ENCODE data around the gene MSI2. TPM values are rescaled to one million over a fixed set of nuclear protein-coding genes. Genes with fewer than 3 reads are reported as not detected.

Gene MSI2
- total RNA-seq, 4 donors from 2014 or later, result 19.7 to 35.8 (median 22.4) TPM

DNA sequence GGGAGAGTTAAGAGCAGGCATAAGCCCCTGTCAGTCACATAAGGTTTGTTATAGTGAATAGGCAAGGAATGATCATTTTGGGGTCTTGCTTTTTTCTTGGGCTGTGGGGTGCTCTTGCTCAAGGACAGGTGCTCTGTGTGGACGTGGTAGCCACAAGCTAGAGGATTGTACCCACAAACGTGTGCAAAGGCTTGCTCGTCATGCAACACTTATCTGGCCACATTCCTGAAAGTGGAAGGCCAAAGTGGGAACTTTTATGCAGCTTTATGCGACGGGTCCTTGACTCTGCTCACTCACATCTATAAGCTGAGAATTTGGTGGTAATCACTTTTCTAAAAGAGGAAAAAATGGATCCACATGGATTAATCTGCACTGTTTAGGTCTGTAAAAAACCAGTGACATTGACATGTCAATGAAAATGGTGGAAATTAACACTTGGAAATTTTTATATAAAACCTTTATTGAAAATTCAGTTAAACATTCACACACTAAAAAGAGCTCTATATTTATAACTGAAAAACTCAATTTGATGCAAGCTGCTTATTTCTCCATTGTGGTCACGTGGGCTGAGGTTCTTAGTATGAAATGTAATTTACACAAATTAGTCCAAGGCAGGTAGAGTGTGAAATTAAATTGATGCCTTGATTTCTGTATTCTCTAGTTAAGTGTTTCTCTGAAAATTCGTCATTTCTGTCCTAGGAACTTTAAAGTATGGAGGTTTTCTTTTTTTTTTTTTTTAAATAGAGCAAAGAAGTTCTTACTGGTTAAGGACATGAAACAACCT, 162.3 kb downstream of the MSI2 start:
- Histone ChIP-seq H3K4me1 (no peaks in the 10 kb centered on the region), H3K27me3 (no peaks in the 10 kb centered on the region), H3K4me3 (no peak overlapping the region), H3K36me3 (no peaks in the 10 kb centered on the region), H3K9me3 (no peaks in the 10 kb centered on the region), H3K27ac (no peak overlapping the region)
- no peak for TF ChIP-seq EP300 (IDR thresholded peaks at IDR 0.05)
- no peak for TF ChIP-seq POLR2AphosphoS5 (IDR thresholded peaks at IDR 0.05)
- DNase-seq (ENCODE audit: low spot score in 2 of 2), result no peak
- 78% methylated on average over 7 of the region's 7 CpGs for WGBS

DNA sequence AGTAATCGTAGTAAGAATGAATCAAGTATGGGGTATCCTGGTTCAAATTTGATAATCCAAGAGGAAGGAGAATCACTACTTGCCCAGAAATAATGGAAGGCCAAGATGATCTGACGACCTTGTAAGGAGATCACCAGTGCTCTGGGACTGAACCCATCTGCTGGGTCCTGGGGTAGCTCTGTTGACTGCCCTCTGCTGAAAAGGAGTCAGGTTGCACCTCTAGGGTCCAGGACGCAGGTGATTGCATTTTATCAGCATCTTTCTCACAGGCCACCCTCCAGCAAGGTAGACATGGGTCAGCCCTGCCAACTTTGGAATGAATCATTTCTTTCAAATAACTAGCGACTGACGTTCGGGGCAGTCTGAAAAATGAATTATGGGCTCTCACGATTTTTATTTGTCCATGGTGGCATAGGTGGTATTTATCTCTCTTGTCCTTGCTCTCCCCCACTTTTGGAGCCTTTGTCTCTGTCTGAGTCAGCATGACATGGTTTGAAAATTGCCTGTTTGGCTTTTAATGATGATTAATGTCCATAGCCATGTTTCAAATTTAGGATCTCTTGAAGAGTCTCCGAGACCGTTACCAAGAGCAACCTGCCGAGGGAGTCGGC, 163.7 kb downstream of the MSI2 start:
- TF ChIP-seq EP300 (IDR thresholded peaks at IDR 0.05) (no peak), POLR2A (IDR thresholded peaks at IDR 0.05) (no peak), POLR2AphosphoS5 (IDR thresholded peaks at IDR 0.05) (no peak)
- TF ChIP-seq, protein P1, sequence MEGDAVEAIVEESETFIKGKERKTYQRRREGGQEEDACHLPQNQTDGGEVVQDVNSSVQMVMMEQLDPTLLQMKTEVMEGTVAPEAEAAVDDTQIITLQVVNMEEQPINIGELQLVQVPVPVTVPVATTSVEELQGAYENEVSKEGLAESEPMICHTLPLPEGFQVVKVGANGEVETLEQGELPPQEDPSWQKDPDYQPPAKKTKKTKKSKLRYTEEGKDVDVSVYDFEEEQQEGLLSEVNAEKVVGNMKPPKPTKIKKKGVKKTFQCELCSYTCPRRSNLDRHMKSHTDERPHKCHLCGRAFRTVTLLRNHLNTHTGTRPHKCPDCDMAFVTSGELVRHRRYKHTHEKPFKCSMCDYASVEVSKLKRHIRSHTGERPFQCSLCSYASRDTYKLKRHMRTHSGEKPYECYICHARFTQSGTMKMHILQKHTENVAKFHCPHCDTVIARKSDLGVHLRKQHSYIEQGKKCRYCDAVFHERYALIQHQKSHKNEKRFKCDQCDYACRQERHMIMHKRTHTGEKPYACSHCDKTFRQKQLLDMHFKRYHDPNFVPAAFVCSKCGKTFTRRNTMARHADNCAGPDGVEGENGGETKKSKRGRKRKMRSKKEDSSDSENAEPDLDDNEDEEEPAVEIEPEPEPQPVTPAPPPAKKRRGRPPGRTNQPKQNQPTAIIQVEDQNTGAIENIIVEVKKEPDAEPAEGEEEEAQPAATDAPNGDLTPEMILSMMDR (IDR thresholded peaks at IDR 0.05), result no peak
- Histone ChIP-seq H3K4me3 (no peak overlapping the region), H3K27me3 (no peaks in the 10 kb centered on the region), H3K4me1 (no peaks in the 10 kb centered on the region), H3K27ac (no peak overlapping the region), H3K9me3 (no peaks in the 10 kb centered on the region), H3K36me3 (no peaks in the 10 kb centered on the region)
- 87% methylated on average over 11 of the region's 11 CpGs for WGBS
- DNase-seq (ENCODE audit: low spot score in 2 of 2), result no peak

DNA sequence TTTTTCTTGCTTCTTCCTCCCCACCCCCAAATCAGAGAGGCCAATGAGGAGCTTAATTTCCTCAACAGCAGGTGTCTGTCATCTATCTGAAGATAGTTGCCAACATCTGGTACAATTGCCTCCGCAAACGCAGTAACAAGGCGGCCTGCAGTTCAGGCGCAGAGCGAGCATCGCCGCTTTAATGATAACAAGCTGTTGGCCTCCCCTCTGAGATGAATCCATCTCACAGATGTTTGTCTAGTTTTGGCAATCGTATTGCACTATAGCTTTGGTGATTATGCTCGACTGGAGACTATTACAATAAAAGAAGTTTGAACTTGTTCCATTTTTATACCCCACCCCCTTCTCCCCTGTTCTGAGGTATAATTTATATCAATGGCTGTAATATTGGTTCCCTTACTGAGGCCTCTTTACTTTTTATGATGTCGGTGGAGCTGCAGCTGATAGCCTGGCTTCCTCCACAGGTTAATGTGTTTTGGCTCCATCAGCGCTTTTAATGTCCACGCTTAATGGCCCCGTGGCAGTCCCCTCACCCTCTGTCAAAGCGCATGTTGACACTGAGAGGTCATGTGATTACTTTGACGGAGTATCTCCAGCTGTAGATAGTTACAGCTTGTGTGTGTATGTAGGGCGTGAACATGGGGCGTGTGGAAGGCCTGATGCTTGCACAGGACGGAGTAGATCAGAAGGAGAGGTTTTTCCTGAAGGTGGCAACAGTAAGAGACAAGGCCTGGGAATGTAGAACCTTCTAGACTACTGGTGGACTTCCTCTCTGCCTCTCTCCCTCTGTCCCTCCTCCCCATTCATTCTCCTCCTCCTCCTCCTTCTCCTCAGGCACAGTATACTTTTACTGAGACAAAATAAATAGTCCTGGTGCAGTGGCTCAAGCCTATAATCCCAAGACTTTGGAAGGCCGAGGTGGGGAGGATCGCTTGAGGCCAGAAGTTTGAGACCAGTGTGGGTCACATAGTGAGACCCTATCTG, 164.7 kb downstream of the MSI2 start:
- WGBS, result 77% methylated on average over 20 of the region's 20 CpGs
- Histone ChIP-seq H3K4me3 (no peak overlapping the region), H3K9me3 (no peaks in the 10 kb centered on the region), H3K27ac (no peak overlapping the region), H3K36me3 (no peaks in the 10 kb centered on the region), H3K27me3 (no peaks in the 10 kb centered on the region), H3K4me1 (no peaks in the 10 kb centered on the region)
- TF ChIP-seq EP300 (IDR thresholded peaks at IDR 0.05) (no peak), POLR2A (IDR thresholded peaks at IDR 0.05) (no peak), POLR2AphosphoS5 (IDR thresholded peaks at IDR 0.05) (no peak)
- TF ChIP-seq, protein P1 (IDR thresholded peaks at IDR 0.05), result no peak
- DNase-seq (ENCODE audit: low spot score in 2 of 2), result no peak

DNA sequence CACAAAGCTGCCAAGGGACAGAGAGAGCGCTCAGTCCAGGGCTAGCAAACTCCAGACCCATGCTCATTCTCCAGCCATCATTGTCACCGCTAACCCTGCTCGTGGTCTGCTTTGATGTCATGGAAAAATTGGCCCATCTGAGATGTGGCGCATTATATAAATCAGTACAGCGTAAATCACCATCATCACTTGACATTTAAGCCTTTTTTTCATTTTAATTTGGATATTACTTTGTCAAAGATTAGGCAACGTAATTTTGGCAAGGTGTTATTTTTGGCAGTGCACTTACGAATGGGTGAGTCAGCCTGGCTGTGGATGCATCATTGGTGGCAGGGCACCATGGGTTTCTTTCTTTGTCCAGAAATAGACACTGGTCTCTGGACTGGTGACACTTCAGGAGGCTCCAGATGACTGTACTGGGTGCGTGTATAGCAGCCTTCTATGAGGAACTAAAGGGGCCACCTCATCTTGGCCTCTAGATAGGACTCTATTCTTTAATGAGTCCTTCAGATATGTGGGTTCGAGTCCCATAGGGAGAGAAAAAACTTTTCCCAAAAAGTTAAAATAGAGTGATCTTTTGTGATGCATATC, 166.3 kb downstream of the MSI2 start:
- Histone ChIP-seq H3K4me1 (no peaks in the 10 kb centered on the region), H3K4me3 (no peak overlapping the region), H3K9me3 (no peaks in the 10 kb centered on the region), H3K27me3 (no peaks in the 10 kb centered on the region), H3K27ac (no peak overlapping the region), H3K36me3 (no peaks in the 10 kb centered on the region)
- no peak for DNase-seq (ENCODE audit: low spot score in 2 of 2)
- 63% methylated on average over 9 of the region's 9 CpGs for WGBS
- no peak for TF ChIP-seq POLR2A (IDR thresholded peaks at IDR 0.05)
- TF ChIP-seq POLR2AphosphoS5 (IDR thresholded peaks at IDR 0.05), result no peak
- TF ChIP-seq, protein P1 (IDR thresholded peaks at IDR 0.05), result no peak
- TF ChIP-seq EP300 (IDR thresholded peaks at IDR 0.05), result no peak

DNA sequence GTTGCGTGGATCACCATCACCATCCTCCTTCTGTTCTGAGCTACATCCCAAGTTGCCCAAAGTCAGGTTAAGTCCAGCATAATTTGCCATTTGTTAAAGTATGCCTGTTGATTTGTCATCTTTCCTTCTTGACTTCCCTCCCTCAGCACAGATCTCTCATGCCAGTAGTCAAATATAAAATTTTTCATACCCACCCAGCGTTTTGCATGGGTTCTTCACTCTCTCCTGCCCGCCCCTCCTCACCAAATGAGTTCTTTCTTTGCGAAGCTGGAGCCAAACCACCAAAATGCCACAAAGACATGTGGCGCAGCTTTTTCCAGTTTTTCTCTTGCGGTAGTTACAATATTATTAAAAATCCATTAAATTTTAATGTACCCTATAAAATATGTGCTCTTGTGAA, 167.2 kb downstream of the MSI2 start:
- Histone ChIP-seq H3K4me1 (no peaks in the 10 kb centered on the region), H3K4me3 (no peak overlapping the region), H3K27ac (no peak overlapping the region), H3K27me3 (no peaks in the 10 kb centered on the region), H3K36me3 (no peaks in the 10 kb centered on the region), H3K9me3 (no peaks in the 10 kb centered on the region)
- TF ChIP-seq, protein P1 (IDR thresholded peaks at IDR 0.05), result no peak
- no peak for TF ChIP-seq EP300 (IDR thresholded peaks at IDR 0.05)
- no peak for TF ChIP-seq POLR2A (IDR thresholded peaks at IDR 0.05)
- 80% methylated on average over 6 of the region's 6 CpGs for WGBS
- no peak for DNase-seq (ENCODE audit: low spot score in 2 of 2)

Measured in suprapubic skin (tissue), 4 donors.